Measurements from ENCODE around the gene GPR137.

DNA sequence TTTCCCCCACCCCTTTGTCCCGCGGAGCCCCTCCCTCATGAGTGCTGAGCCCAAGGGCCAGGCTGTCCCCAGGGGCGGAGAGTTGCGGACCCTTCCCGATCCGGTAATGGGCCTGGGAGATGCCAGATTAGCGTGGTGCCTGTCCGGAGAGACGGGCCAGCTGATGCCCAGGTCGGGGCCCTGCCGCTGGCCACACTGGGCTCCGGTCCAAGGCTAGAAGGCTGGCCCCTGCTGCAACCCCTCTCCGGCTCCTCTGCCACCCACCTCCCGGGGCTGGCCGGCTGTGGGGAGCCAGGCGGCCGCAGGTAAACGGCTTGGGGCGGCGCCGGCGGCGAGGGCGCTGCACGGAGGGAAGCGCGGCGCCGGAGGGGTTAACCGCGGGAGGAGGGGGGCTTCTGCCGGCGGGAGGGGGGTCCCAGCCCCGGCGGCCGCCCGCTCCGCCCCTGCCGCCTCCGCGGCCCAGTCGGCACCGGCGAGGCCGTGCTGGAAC lies 5.7 kb downstream of the GPR137 start, which contains the start of gene KCNK4:
- TF ChIP-seq, protein P1, sequence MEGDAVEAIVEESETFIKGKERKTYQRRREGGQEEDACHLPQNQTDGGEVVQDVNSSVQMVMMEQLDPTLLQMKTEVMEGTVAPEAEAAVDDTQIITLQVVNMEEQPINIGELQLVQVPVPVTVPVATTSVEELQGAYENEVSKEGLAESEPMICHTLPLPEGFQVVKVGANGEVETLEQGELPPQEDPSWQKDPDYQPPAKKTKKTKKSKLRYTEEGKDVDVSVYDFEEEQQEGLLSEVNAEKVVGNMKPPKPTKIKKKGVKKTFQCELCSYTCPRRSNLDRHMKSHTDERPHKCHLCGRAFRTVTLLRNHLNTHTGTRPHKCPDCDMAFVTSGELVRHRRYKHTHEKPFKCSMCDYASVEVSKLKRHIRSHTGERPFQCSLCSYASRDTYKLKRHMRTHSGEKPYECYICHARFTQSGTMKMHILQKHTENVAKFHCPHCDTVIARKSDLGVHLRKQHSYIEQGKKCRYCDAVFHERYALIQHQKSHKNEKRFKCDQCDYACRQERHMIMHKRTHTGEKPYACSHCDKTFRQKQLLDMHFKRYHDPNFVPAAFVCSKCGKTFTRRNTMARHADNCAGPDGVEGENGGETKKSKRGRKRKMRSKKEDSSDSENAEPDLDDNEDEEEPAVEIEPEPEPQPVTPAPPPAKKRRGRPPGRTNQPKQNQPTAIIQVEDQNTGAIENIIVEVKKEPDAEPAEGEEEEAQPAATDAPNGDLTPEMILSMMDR (IDR thresholded peaks at IDR 0.05), result no peak
- TF ChIP-seq ZFX (IDR thresholded peaks at IDR 0.05; ENCODE audit: borderline replicate concordance), result no peak
